H9 (cell line): ENCODE data around the gene PDE8A. TPM values are rescaled to one million over a fixed set of nuclear protein-coding genes. Genes with fewer than 3 reads are reported as not detected.

Source experiments
- DNase-seq: peaks from one replicate; pipeline ENCODE4 v3.0.0-alpha.2; 2017
- H2AFZ ChIP-seq: one replicate; pipeline ENCODE4 v1.6.1; 2013; ENCODE audit warnings: mild to moderate bottlenecking, low read length, control low read depth, moderate library complexity
- H2AK5ac ChIP-seq: 2 replicates; pipeline ENCODE4 v1.6.1; 2013; ENCODE audit warnings: low read length, control low read depth, mixed read lengths; ENCODE audit not compliant: insufficient read length
- H2BK120ac ChIP-seq: one replicate; pipeline ENCODE4 v1.6.1; 2013; ENCODE audit warnings: low read depth, mild to moderate bottlenecking, low read length, control low read depth, inconsistent platforms; ENCODE audit not compliant: poor library complexity, severe bottlenecking
- H2BK12ac ChIP-seq: 2 replicates; pipeline ENCODE4 v1.6.1; 2013; ENCODE audit warnings: low read length, control low read depth, mixed read lengths, low read depth; ENCODE audit not compliant: insufficient read length
- H2BK15ac ChIP-seq: 2 replicates; pipeline ENCODE4 v1.6.1; 2013; ENCODE audit warnings: low read depth, low read length, control low read depth
- H2BK20ac ChIP-seq: one replicate; pipeline ENCODE4 v1.6.1; 2013; ENCODE audit warnings: low read depth, mild to moderate bottlenecking, low read length, control low read depth, inconsistent platforms; ENCODE audit not compliant: poor library complexity, severe bottlenecking
- H2BK5ac ChIP-seq: 2 replicates; pipeline ENCODE4 v1.6.1; 2013; ENCODE audit warnings: low read length, control low read depth, mixed read lengths; ENCODE audit not compliant: insufficient read length
- H3K14ac ChIP-seq: 2 replicates; pipeline ENCODE4 v1.6.1; 2013; ENCODE audit warnings: low read length, control low read depth; ENCODE audit not compliant: insufficient read depth
- H3K18ac ChIP-seq: 2 replicates; pipeline ENCODE4 v1.6.1; 2013; ENCODE audit warnings: low read depth, mild to moderate bottlenecking, mixed read lengths, low read length, control low read depth; ENCODE audit not compliant: insufficient read length
- H3K23ac ChIP-seq: 2 replicates; pipeline ENCODE4 v1.6.1; 2013; ENCODE audit warnings: low read length, control low read depth, mixed read lengths, low read depth; ENCODE audit not compliant: insufficient read length
- H3K23me2 ChIP-seq: 2 replicates; pipeline ENCODE4 v1.6.1; 2013; ENCODE audit warnings: low read depth, mild to moderate bottlenecking, mixed read lengths, low read length, control low read depth; ENCODE audit not compliant: insufficient read length, poor library complexity, severe bottlenecking
- H3K27ac ChIP-seq: 2 replicates; pipeline ENCODE4 v1.5.1; 2013; ENCODE audit warnings: low read length, control low read depth, mixed read lengths, low read depth; ENCODE audit not compliant: insufficient read length
- H3K27me3 ChIP-seq: 2 replicates; pipeline ENCODE4 v1.6.1; 2013; ENCODE audit warnings: low read length, control low read depth, inconsistent platforms; ENCODE audit not compliant: insufficient read depth
- H3K4ac ChIP-seq: 2 replicates; pipeline ENCODE4 v1.6.1; 2013; ENCODE audit warnings: low read depth, mild to moderate bottlenecking, control low read depth, inconsistent platforms, low read length, moderate library complexity
- H3K4me1 ChIP-seq: 2 replicates; pipeline ENCODE4 v1.6.1; 2013; ENCODE audit warnings: low read length, control low read depth, inconsistent platforms; ENCODE audit not compliant: insufficient read depth
- H3K4me2 ChIP-seq: 2 replicates; pipeline ENCODE4 v1.6.1; 2013; ENCODE audit warnings: low read length, control low read depth, mixed read lengths; ENCODE audit not compliant: insufficient read length, insufficient read depth
- H3K56ac ChIP-seq: 2 replicates; pipeline ENCODE4 v1.6.1; 2013; ENCODE audit warnings: low read depth, mild to moderate bottlenecking, mixed read lengths, low read length, control low read depth; ENCODE audit not compliant: insufficient read length
- H3K79me1 ChIP-seq: 2 replicates; pipeline ENCODE4 v1.6.1; 2013; ENCODE audit warnings: low read depth, mild to moderate bottlenecking, moderate library complexity, low read length, control low read depth, inconsistent platforms; ENCODE audit not compliant: insufficient read depth, poor library complexity, severe bottlenecking
- H3K79me2 ChIP-seq: 2 replicates; pipeline ENCODE4 v1.6.1; 2013; ENCODE audit warnings: low read length, control low read depth, inconsistent platforms; ENCODE audit not compliant: insufficient read depth
- H3K9ac ChIP-seq: 2 replicates; pipeline ENCODE4 v1.6.1; 2013; ENCODE audit warnings: low read length, control low read depth, mixed read lengths; ENCODE audit not compliant: insufficient read length; ENCODE audit errors: extremely low read depth
- H3K9me3 ChIP-seq: one replicate; pipeline ENCODE4 v1.6.1; 2013; ENCODE audit warnings: low read depth, low read length, inconsistent platforms; ENCODE audit not compliant: control insufficient read depth
- H3T11ph ChIP-seq: one replicate; pipeline ENCODE4 v1.6.1; 2013; ENCODE audit warnings: mild to moderate bottlenecking, low read length, control low read depth, inconsistent platforms
- H4K20me1 ChIP-seq: one replicate; pipeline ENCODE4 v1.6.1; 2013; ENCODE audit not compliant: control insufficient read depth, insufficient read length, insufficient read depth
- H4K5ac ChIP-seq: 2 replicates; pipeline ENCODE4 v1.6.1; 2013; ENCODE audit warnings: low read depth, mild to moderate bottlenecking, mixed read lengths, low read length, control low read depth; ENCODE audit not compliant: insufficient read length
- H4K8ac ChIP-seq: replicated peaks from 2 replicates; pipeline ENCODE4 v1.6.1; 2013; ENCODE audit warnings: low read length, control low read depth, mixed read lengths, low read depth; ENCODE audit not compliant: insufficient read length
- H4K91ac ChIP-seq: 2 replicates; pipeline ENCODE4 v1.6.1; 2013; ENCODE audit warnings: low read depth, mild to moderate bottlenecking, moderate library complexity, mixed read lengths, low read length, control low read depth; ENCODE audit not compliant: insufficient read length
- H3K27ac Mint-ChIP-seq, 3 experiments: 2 replicates in 2 of 3; 3 replicates in 1 of 3; pipeline ENCODE4 v1.8.0; 2020 to 2021; ENCODE audit warnings: mixed read lengths in 3 of 3, mild to moderate bottlenecking in 1 of 3, moderate library complexity in 1 of 3
- H3K27me3 Mint-ChIP-seq: 2 replicates; pipeline ENCODE4 v1.8.0; 2021; ENCODE audit warnings: low read depth, mild to moderate bottlenecking, moderate library complexity, mixed read lengths
- H3K36me3 Mint-ChIP-seq, 3 experiments: 2 replicates in 2 of 3; 3 replicates in 1 of 3; pipeline ENCODE4 v1.8.0; 2020 to 2021; ENCODE audit warnings: low read depth in 3 of 3, mixed read lengths in 3 of 3; ENCODE audit not compliant: insufficient read depth in 1 of 3
- H3K4me1 Mint-ChIP-seq, 2 experiments: 2 replicates each; pipeline ENCODE4 v1.8.0; 2020; ENCODE audit warnings: mixed read lengths in 2 of 2
- H3K4me3 Mint-ChIP-seq, 2 experiments: 2 replicates in 1 of 2; 3 replicates in 1 of 2; pipeline ENCODE4 v1.8.0; 2020 to 2021; ENCODE audit warnings: mild to moderate bottlenecking in 2 of 2, mixed read lengths in 2 of 2, moderate library complexity in 1 of 2
- H3K9me3 Mint-ChIP-seq, 2 experiments: 2 replicates in 1 of 2; 3 replicates in 1 of 2; pipeline ENCODE4 v1.8.0; 2020; ENCODE audit warnings: mild to moderate bottlenecking in 2 of 2, mixed read lengths in 2 of 2, moderate library complexity in 1 of 2
- CTCF ChIP-seq: fragments of 200-600 bp; sonication (generic); conservative IDR thresholded peaks from 3 replicates; pipeline ENCODE4 v1.8.0; 2021; ENCODE audit warnings: antibody characterized with exemption, mild to moderate bottlenecking
- WGBS: extraction: QIAGEN DNeasy Blood & Tissue Kit; methylation state at CpG from one replicate; pipeline ENCODE4 v1.1.7; 2013; ENCODE audit warnings: missing lambda C conversion rate, low lambda C conversion rate, mixed read lengths; ENCODE audit not compliant: insufficient read length; ENCODE audit errors: extremely low coverage; 5-methylcytosine and 5-hydroxymethylcytosine counted together
- total RNA-seq: library from RNA; stranded (reverse); gene quantifications from 2 replicates; pipeline ENCODE4 v1.2.1, GENCODE V29; 2021

The PDE8A gene
- total RNA-seq, 1 experiment from 2014 or later = 9.3 TPM

GRCh38 chr15:84934942-84935729, 46.5 kb upstream of the PDE8A start:
- H2AFZ ChIP-seq = no peak overlapping the region
- no peak overlapping the region for H3K9ac ChIP-seq
- H2BK20ac ChIP-seq = no peak overlapping the region
- no peak overlapping the region for H2BK5ac ChIP-seq
- no peak overlapping the region for H4K91ac ChIP-seq
- Mint-ChIP-seq H3K27ac (no peak overlapping the region), H3K36me3 (no peaks in the 10 kb centered on the region), H3K9me3 (no peaks in the 10 kb centered on the region; a peak in 1 of 5 replicates), H3K4me3 (no peak overlapping the region), H3K27me3 (0 out of 2 replicates have a peak, but pooled peaks cover 1% of the 10 kb centered on the region), H3K4me1 (peaks cover 3% of the 10 kb centered on the region in 2 experiments; a peak in 2 of 4 replicates)
- H3K23ac ChIP-seq = no peak overlapping the region
- no peak overlapping the region for H2BK120ac ChIP-seq
- no peaks in the 10 kb centered on the region for H3K23me2 ChIP-seq
- no peak overlapping the region for H3K4me2 ChIP-seq
- no peak overlapping the region for H3T11ph ChIP-seq
- no peak overlapping the region for H4K5ac ChIP-seq
- peak; percentile 58 for TF ChIP-seq CTCF
- H3K79me2 ChIP-seq = no peaks in the 10 kb centered on the region
- H4K20me1 ChIP-seq = no peaks in the 10 kb centered on the region
- H2BK12ac ChIP-seq = no peak overlapping the region
- H4K8ac ChIP-seq = no peak overlapping the region
- H2BK15ac ChIP-seq = no peak overlapping the region
- no peak overlapping the region for H3K14ac ChIP-seq
- no peak overlapping the region for H3K27ac ChIP-seq
- DNase-seq = peak; percentile 68
- no peaks in the 10 kb centered on the region for H3K79me1 ChIP-seq
- no peak overlapping the region for H3K4ac ChIP-seq
- no CpG with 5 or more reads among the region's 21 CpGs for WGBS
- no peak overlapping the region for H3K18ac ChIP-seq
- no peak overlapping the region for H3K56ac ChIP-seq
- no peaks in the 10 kb centered on the region for H3K4me1 ChIP-seq
- H3K27me3 ChIP-seq = no peaks in the 10 kb centered on the region
- H3K9me3 ChIP-seq = no peaks in the 10 kb centered on the region
- no peak overlapping the region for H2AK5ac ChIP-seq
